Activated CD4-positive, alpha-beta T cell treated with anti-CD3 and anti-CD28 coated beads, Interleukin-2, Interleukin-4, amounts not matched to agents 100 ng/mL and 50 ng/mL, durations not matched to agents 16 hours and 8 hours (primary cell): ENCODE data around the gene ZNF624.

Source experiments
- DNase-seq: peaks from one replicate; pipeline ENCODE4 v3.0.0-alpha.2; 2020; ENCODE audit warnings: low spot score

The ZNF624 gene

DNA sequence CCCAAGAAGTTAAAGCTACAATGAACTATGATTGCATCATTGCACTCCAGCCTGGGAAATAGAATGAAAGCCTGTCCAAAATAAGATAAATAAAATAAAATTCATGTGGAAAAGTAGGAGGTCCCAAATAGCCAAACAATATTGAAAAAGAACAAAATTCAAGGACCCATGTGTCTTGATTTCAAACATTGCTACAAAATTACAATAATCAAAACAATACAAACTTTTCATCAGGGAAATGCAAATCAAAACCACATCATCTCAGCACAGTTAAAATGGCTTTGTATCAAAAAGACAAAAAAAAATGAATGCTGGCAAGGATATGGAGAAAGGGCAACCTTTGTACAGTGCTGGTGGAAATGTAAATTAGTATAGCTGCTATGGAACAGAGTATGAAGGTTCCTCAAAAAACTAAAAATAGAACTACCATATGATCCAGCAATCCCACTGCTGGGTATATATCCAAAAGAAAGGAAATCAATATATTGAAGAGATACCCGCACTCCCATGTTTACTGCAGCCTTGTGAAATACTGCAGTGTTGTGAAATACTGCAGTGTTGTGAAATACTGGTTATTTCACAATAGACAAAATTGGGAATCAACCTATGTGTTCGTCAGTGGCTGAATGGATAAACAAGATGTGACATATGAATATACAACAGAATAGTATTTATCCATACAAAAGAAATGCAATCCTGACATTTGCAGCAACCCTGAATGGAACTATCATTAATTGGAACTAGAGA, 60.1 kb downstream of the ZNF624 start:
- DNase-seq = no peak

DNA sequence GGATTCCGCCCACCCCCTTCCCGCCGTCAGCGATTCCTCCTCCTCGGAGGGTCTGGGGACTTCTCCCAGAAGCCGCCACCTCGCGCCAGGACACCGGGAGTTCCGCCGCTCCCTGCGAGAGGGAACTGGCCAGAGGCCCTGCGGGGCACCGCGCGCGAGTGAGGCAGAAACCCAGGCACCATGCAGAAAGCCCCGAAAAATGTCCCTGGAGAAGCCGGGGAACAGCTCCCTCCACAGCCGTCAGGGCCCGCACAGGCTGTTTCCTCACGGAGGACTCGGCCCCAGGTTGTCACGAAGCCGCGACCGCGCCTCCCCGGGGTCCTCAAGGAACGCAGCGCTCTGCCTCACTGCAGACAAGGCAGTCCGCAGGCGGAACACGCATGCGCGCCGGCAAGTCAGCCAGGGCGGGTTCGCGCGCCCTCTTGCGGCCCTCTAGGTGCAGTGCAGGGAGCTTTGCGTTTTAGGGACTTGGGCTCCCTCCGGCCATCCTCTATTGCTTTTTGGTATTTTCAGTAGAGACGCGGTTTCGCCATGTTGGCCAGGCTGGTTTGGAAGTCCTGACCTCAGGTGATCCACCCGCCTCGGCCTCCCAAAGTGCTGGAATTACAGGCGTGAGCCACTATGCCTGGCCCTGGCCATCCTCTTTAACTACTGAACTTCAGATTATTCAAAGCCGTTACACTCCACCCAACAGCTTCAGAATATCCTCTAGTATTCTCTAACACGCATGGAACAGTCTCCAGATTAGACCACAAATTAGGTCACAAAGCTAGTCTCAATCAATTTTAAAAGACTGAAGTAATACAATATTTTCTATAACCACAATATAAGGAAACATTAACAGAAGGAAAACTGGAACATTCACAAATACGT, 64.3 kb downstream of the ZNF624 start:
- peak; percentile 93 for DNase-seq

DNA sequence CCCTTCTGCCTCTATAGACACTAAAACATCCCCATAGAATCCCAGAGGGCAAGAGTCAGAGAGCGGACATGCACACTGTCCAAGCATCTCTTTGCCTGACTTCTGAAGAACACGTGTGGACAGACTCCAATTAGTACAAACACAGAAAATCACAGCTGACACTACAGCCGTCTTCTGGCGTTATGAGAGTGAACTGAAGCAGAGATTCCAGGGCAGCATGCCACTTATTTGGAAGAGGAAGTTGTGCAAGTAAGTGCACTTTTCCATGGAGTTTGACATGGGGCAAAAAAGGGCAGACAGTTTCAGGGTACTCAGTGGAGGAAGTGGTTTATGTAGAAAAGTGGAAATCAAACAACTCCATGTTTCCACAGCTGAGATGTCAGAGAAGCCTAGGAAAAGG, 67.9 kb downstream of the ZNF624 start:
- DNase-seq = no peak

DNA sequence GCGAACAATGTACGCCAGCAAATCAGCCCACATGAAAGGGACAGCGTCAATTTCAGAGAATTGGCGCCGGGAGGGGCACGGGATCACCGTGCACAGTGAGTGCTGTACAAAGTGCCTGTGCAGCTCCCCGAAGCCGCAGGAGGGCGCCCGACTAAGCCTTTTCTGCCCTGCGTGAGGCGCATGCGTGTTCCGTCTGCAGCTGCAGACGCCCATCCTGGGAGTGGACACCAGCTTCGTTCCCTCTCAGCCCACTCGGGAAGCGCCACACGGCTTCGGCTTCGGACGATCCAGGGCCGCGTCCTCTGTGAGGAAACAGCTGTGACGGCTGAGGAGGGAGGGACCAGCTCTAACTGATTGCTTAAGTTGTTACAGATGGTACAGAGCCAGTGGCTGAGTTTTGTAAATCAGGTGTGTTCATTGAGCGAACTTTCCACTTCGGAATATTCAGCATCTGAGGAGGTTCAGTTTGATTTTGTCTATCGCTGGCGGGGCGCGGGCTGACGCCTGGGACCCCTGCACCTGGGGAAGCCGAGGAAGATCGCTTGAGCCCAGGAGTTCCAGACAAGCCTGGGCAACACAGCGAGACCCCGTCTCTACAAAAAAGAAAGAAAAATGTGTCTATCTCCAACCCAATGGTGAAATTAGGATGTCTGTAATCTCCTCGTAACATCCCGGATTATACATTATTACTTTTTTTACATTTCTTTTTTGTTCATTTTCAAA, 69.2 kb downstream of the ZNF624 start:
- DNase-seq = peak; percentile 83

DNA sequence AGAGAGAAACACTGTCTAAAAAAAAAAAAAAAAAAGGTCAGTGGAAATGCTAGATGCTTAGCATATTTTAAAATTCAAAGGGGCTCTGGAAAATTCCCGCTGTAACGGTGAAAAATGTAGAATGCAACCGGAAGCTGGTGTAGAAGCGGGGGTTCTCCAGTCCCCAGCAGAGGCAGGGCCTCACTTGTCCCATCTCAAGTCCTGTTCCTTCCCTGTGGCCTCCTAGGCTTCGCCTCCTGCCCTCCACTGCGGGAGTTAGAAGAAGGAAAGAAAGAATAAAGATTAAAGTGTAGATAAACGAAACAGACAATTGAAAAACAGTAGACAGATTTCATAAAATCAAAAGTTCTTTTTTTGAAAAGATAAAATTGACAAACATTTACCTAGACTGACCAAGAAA, 69.9 kb downstream of the ZNF624 start:
- DNase-seq = no peak

DNA sequence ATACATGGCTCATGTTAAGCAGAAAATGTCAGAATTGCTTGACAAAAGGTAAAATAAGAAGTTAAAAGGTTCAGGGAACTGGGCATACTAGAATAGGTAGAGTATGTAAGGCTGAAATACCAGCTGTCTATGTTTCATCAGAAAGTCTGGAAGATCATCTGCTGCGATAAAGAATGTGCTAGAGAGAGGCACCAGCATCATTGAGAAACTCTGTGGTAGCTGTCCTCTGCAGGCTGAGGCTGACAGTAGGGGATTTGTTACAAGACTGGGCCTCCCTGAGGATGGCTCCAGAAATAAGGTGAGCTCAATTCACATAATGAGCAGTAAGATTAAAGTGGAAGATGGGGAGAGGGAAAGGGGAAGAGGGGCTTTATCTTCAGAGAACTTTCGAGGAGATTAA, 80.2 kb downstream of the ZNF624 start:
- DNase-seq = no peak
